GM10847 (cell line): ENCODE data around the gene GALNT7.

Source experiments
- POLR2A ChIP-seq: IDR thresholded peaks from 2 replicates; pipeline ENCODE4 v1.6.1; 2011; ENCODE audit not compliant: insufficient read length; ENCODE audit errors: extremely low read depth

GALNT7 gene

GRCh38 chr4:173360587-173361221, 192.1 kb downstream of the GALNT7 start:
- TF ChIP-seq POLR2A: no peak

DNA sequence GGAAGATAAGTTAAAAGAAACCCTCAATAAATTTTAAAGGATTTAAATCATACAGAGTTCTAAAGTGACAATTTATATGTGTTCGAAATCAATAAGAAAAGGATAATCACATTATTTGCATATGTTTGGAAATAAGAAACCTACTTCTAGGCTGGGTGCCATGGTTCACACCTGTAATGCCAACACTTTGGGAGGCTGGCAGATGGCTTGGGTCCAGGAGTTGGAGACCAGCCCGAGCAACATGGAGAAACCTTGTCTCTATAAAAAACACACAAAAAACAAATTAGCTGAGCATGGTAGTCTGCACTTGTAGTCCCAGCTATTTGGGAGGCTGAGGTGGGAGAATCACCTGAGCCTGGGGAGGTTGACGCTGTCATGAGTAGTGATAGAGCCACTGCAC, 194.1 kb downstream of the GALNT7 start:
- TF ChIP-seq POLR2A: no peak

- TF ChIP-seq POLR2A: no peak
Measured at GRCh38 chr4:173365359-173365996, 196.9 kb downstream of the GALNT7 start.

GRCh38 chr4:173367285-173367684, 198.7 kb downstream of the GALNT7 start:
- no peak for TF ChIP-seq POLR2A

- no peak for TF ChIP-seq POLR2A
Measured at GRCh38 chr4:173367946-173368345, 199.3 kb downstream of the GALNT7 start.

GRCh38 chr4:173370130-173370476, 201.5 kb downstream of the GALNT7 start:
- no peak for TF ChIP-seq POLR2A

DNA sequence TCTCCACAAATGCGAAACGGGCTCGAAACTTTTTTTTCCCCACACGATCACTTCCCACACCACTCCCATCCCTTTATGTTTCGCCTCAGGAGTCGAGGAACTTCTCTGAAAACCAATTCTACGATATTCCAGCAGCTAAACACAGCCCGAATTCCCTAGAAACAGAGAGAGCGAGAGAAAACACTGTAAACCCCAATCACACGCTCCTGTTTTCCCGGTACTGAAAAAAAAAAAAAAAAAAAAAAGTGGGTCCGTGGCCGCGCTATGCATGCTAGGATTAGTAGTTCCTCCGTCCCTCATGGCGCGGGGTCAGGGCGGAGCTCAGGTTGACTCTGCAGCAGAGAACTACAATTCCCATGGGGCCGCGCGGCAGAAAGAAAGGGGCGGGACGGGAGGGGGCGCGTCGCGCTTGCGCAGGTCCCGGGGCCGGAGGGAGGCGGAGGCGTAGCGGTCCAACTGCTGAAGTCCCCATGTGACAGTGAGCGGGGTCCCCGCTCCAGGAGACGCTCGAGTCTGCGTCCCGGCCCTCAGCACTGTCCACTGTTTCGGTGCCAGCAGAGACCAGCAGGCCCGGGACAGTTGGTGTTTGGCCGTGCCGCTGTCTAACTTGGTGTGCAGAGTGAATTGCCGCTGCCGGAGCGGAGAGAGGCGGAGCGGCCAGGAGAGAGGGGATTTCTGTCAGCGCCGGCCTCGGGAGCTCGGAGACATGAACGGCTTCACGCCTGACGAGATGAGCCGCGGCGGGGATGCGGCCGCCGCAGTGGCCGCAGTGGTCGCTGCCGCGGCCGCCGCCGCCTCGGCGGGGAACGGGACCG, 202.1 kb downstream of the GALNT7 start, which contains the start of gene SAP30:
SAP30 (plus strand) TSS at position 478 of the 815 bp plus-strand sequence; CDS start at position 707, 229 bp downstream.
- TF ChIP-seq POLR2A: peak; percentile 98

DNA sequence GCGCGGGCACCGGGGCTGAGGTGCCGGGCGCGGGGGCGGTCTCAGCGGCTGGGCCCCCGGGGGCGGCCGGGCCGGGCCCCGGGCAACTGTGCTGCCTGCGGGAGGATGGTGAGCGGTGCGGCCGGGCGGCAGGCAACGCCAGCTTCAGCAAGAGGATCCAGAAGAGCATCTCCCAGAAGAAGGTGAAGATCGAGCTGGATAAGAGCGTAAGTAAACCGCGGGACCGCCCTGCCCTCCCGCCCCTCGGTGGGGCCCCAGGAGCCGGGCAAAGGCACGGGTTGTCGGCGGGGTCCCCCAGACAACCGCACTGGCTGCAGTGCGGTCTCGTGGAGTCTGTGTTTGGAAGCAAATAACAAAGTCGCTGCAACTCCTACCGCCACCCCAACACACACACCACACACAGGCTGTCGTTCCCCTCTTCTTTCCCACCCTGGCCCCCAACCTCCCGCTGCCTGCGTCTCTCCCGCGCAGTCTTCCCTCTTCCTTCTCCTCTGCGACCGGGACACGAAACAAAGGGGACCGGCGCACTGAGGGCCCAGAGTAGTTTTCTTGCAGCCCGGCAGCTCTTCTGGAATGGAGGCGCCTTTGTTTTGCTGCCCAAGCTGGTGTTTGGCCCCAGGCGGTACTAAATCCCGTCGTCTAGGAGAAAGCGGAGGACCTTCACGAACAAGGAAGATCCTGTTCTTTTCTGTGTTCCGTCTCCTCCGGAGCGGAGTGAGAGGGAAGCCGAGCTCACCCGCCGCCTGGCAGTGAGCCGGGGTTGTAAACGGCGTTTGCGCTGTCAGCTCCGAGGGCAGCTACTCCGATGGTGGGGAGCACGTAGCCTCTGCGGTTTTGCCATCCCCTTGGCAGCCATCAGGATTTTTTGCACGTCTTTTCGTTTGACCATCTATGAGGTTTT, 202.9 kb downstream of the GALNT7 start:
- TF ChIP-seq POLR2A: no peak
